ENCODE data around the gene CCDC85C. TPM values are rescaled to one million over a fixed set of nuclear protein-coding genes. Genes with fewer than 3 reads are reported as not detected.

CCDC85C gene
- total and polyA plus RNA-seq, 2 of the 8 experiments (the other 6 are each of a cell fraction or from before 2014, with no cell fraction given): 16.8 to 35.8 TPM

GRCh38 chr14:99633141-99633540 lies 29.1 kb upstream of the CCDC85C start:
- no peak overlapping the region; the same call in 1 of the 2 replicates for H4K8ac ChIP-seq (ENCODE audit: extremely low read depth, insufficient read depth, low read length)
- FAIRE-seq: no peak
- no peak overlapping the region for H2BK15ac ChIP-seq (ENCODE audit: low read length)
- H3K9ac ChIP-seq (replicated peaks in 1 of 4; ENCODE audit: extremely low read depth in 1 of 4, low read depth in 3 of 4, low read length in 3 of 4): no peak overlapping the region
- ChIA-PET POLR2A (ENCODE audit: partially characterized antibody) (interaction anchor here (1.0 to 1.6 kb wide), 2 partner anchors 28 to 110 kb away, joined by 3 read pairs; no protein-coding TSS in a partner anchor), CTCF (ENCODE audit: partially characterized antibody) (interaction anchor here (0.8 to 3.3 kb wide), 13 partner anchors 10 to 254 kb away, joined by 3 to 12 read pairs (median 4); no protein-coding TSS in a partner anchor)
- H3K4ac ChIP-seq (replicated peaks; ENCODE audit: insufficient read length, low read depth, low read length): no peak overlapping the region
- H3K14ac ChIP-seq (ENCODE audit: insufficient read length): no peak overlapping the region
- no peak overlapping the region for H3K4me2 ChIP-seq (ENCODE audit: insufficient read depth in 1 of 2, low read depth in 2 of 2, low read length in 2 of 2)
- no peak overlapping the region; the same call in 1 of the 2 replicates for H3K27ac ChIP-seq (ENCODE audit: low read depth, low read length)
- no peak overlapping the region for H2BK120ac ChIP-seq (replicated peaks; ENCODE audit: low read depth, low read length)
- H2BK20ac ChIP-seq (ENCODE audit: low read length): no peak overlapping the region
- H3K18ac ChIP-seq (ENCODE audit: extremely low read depth, low read length): no peak overlapping the region
- H3K4me3 ChIP-seq (ENCODE audit: extremely low read depth in 1 of 4, insufficient read depth in 2 of 4, low read depth in 3 of 4, low read length in 4 of 4): no peak overlapping the region
- H3K23me2 ChIP-seq (ENCODE audit: low read depth, low read length): no peaks in the 10 kb centered on the region
- H2BK5ac ChIP-seq (ENCODE audit: low read depth, low read length): no peak overlapping the region
- no peaks in the 10 kb centered on the region for H3K9me3 ChIP-seq (ENCODE audit: insufficient read depth in 2 of 2, low read depth in 1 of 2, low read length in 1 of 2)
- no peak overlapping the region for H3K23ac ChIP-seq (ENCODE audit: insufficient read length)
- H3K36me3 ChIP-seq (ENCODE audit: control insufficient read depth in 2 of 4, insufficient read depth in 4 of 4, low read length in 3 of 4): no peaks in the 10 kb centered on the region
- H3K79me1 ChIP-seq (ENCODE audit: low read depth, low read length): no peaks in the 10 kb centered on the region
- H4K91ac ChIP-seq (replicated peaks; ENCODE audit: insufficient read length, low read length): no peak overlapping the region
- H2AFZ ChIP-seq (ENCODE audit: low read length): no peak overlapping the region
- H2BK12ac ChIP-seq (ENCODE audit: low read depth, low read length): no peak overlapping the region
- no peaks in the 10 kb centered on the region for H3K79me2 ChIP-seq (ENCODE audit: control insufficient read depth in 1 of 2, insufficient read depth in 2 of 2, low read length in 2 of 2)
- H4K5ac ChIP-seq (ENCODE audit: insufficient read length, low read depth, low read length): no peak overlapping the region
- no peak overlapping the region for H3K56ac ChIP-seq (replicated peaks; ENCODE audit: insufficient read length, low read depth, low read length)
- no peaks in the 10 kb centered on the region; a peak in 1 of 7 replicates for H3K27me3 ChIP-seq (replicated peaks in 1 of 4; ENCODE audit: control insufficient read depth in 3 of 4, extremely low read depth in 1 of 4, insufficient read depth in 3 of 4, low read length in 3 of 4)
- 86% methylated on average over 3 of the region's 3 CpGs; no CpG with 5 or more reads in 1 of the 2 experiments for WGBS, 2 experiments (ENCODE audit: extremely low coverage in 1 of 2, insufficient coverage in 1 of 2, insufficient read length in 1 of 2, insufficient replicate concordance in 2 of 2, low coverage in 1 of 2, low lambda C conversion rate in 2 of 2, missing lambda C conversion rate in 1 of 2)
- no peak overlapping the region for H2AK5ac ChIP-seq (ENCODE audit: low read depth, low read length)
- H4K20me1 ChIP-seq (replicated peaks in 1 of 2; ENCODE audit: control insufficient read depth in 1 of 2, insufficient read depth in 2 of 2, low read length in 2 of 2): no peaks in the 10 kb centered on the region
- H3K4me1 ChIP-seq (replicated peaks in 1 of 4; ENCODE audit: control insufficient read depth in 3 of 4, insufficient read depth in 4 of 4, low read length in 3 of 4): no peaks in the 10 kb centered on the region; a peak in 2 of 7 replicates
- DNase-seq (ENCODE audit: low read depth in 1 of 2, low spot score in 2 of 2): no peak
- no peak for TF ChIP-seq ATF2 (IDR thresholded peaks at IDR 0.05; ENCODE audit: low read length)

Data from H1 (cell line).